GM12865 (cell line): ENCODE data around the gene PLAGL2.

Experiments used
- DNase-seq: peaks from one replicate; pipeline ENCODE4 v3.0.0; 2010; ENCODE audit warnings: low read depth
- H3K4me3 ChIP-seq: 2 replicates; pipeline ENCODE4 v1.5.1; 2011; ENCODE audit warnings: mild to moderate bottlenecking, low read depth, low read length, control low read depth
- CTCF ChIP-seq: IDR thresholded peaks from 2 replicates; pipeline ENCODE4 v1.5.1; 2011; ENCODE audit warnings: low read length, control low read depth, low read depth, inconsistent platforms; ENCODE audit not compliant: insufficient read depth; ENCODE audit errors: missing control alignments

Gene PLAGL2

GRCh38 chr20:32213870-32214269, 6.3 kb upstream of the PLAGL2 start:
- no peak for TF ChIP-seq CTCF
- DNase-seq: no peak
- H3K4me3 ChIP-seq: no peak overlapping the region

- no peak for DNase-seq
- H3K4me3 ChIP-seq: no peak overlapping the region
- no peak for TF ChIP-seq CTCF
Observed at GRCh38 chr20:32209850-32210605, 2.5 kb upstream of the PLAGL2 start.

GRCh38 chr20:32208499-32209154, 1.1 kb upstream of the PLAGL2 start:
- TF ChIP-seq CTCF: no peak
- DNase-seq: no peak
- H3K4me3 ChIP-seq: peak overlapping the region; percentile 98

- H3K4me3 ChIP-seq: peak overlapping the region; percentile 96
- no peak for TF ChIP-seq CTCF
- peak; percentile 31 for DNase-seq
Observed at GRCh38 chr20:32206760-32207625, 550 bp downstream of the PLAGL2 start.

- no peak for TF ChIP-seq CTCF
- DNase-seq: no peak
- H3K4me3 ChIP-seq: peak overlapping the region; percentile 96
Observed at GRCh38 chr20:32205843-32206759, 1.4 kb downstream of the PLAGL2 start.

- H3K4me3 ChIP-seq: peak overlapping the region; percentile 96
- DNase-seq: peak; percentile 33
Observed at GRCh38 chr20:32205110-32205842, 2.3 kb downstream of the PLAGL2 start.

More at GRCh38 chr20:32205110-32205842, 2.3 kb downstream of the PLAGL2 start:
- no peak for TF ChIP-seq CTCF
